WERI-Rb-1 (cell line): ENCODE results near the gene CYP4Z1.
"Not testable (repeated sequence)": the region's sequence is repeated elsewhere in the genome, so short reads cannot be mapped to it uniquely, and the experiment has no call there.

ENCODE experiments used
- DNase-seq: peaks from one replicate; pipeline ENCODE4 v3.0.0-alpha.2; 2020
- H3K27ac ChIP-seq: fragments of 250-450 bp; sonication (Bioruptor Pico); 2 replicates; pipeline ENCODE4 v1.5.1; 2020; ENCODE audit warnings: mild to moderate bottlenecking, moderate library complexity
- H3K27me3 ChIP-seq: fragments of 250-450 bp; sonication (Bioruptor Pico); 2 replicates; pipeline ENCODE4 v1.5.1; 2021; ENCODE audit warnings: mild to moderate bottlenecking, low read depth, moderate library complexity; ENCODE audit not compliant: insufficient read depth, severe bottlenecking
- H3K36me3 ChIP-seq: fragments of 250-450 bp; sonication (Bioruptor Pico); 2 replicates; pipeline ENCODE4 v1.5.1; 2020; ENCODE audit warnings: mild to moderate bottlenecking, moderate library complexity
- H3K4me3 ChIP-seq: 2 replicates; pipeline ENCODE4 v1.5.1; 2011; ENCODE audit warnings: low read depth, mild to moderate bottlenecking, control low read depth, low read length
- H3K9me3 ChIP-seq: fragments of 250-450 bp; sonication (Bioruptor Pico); 2 replicates; pipeline ENCODE4 v1.5.1; 2021; ENCODE audit warnings: mild to moderate bottlenecking, moderate library complexity; ENCODE audit not compliant: severe bottlenecking
- TF ChIP-seq, protein P1 (sequence below): IDR thresholded peaks from 2 replicates; pipeline ENCODE4 v1.5.1; 2011; ENCODE audit warnings: low read depth, mild to moderate bottlenecking, control low read depth, inconsistent platforms, low read length

CYP4Z1 gene

DNA sequence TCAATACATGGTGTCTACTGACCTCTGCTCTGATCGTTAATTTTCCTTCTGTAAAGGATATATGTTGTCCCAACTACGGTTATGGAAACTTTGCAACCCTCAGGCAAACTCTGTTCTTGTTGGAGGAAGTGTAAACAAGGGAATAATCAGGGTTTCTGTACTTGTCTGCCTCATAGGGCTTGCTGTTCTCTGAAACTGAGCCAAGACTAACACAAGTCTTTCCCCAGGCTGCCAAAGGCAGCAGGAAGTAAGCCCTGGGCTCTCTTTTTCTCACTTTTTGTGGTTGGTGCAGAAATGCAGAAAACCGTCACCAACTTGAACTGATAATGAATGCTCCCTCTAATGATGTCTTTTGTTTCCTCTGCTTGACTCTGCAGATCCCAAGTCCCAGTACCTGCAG, 36.0 kb upstream of the CYP4Z1 start:
- no peaks in the 10 kb centered on the region for H3K36me3 ChIP-seq
- no peak overlapping the region for H3K27ac ChIP-seq
- no peak overlapping the region for H3K4me3 ChIP-seq
- TF ChIP-seq, protein P1, sequence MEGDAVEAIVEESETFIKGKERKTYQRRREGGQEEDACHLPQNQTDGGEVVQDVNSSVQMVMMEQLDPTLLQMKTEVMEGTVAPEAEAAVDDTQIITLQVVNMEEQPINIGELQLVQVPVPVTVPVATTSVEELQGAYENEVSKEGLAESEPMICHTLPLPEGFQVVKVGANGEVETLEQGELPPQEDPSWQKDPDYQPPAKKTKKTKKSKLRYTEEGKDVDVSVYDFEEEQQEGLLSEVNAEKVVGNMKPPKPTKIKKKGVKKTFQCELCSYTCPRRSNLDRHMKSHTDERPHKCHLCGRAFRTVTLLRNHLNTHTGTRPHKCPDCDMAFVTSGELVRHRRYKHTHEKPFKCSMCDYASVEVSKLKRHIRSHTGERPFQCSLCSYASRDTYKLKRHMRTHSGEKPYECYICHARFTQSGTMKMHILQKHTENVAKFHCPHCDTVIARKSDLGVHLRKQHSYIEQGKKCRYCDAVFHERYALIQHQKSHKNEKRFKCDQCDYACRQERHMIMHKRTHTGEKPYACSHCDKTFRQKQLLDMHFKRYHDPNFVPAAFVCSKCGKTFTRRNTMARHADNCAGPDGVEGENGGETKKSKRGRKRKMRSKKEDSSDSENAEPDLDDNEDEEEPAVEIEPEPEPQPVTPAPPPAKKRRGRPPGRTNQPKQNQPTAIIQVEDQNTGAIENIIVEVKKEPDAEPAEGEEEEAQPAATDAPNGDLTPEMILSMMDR: no peak
- H3K9me3 ChIP-seq: no peaks in the 10 kb centered on the region
- no peak for DNase-seq
- H3K27me3 ChIP-seq: no peaks in the 10 kb centered on the region

DNA sequence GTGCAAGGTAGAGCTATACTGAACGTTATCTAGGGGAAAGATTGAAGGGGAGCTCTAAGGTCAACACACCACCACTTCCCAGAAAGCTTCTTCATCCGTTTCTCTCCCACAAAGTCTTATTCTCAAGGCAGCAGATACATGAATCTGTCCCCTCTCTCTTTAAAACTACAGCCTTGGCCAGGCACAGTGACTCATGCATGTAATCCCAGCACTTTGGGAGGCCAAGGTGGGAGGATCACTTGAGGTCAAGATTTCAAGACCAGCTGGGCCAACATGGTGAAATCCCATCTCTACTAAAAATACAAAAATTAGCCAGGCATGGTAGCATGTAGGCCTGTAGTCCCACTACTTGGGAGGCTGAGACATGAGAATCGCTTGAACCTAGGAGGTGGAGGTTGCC, 35.4 kb upstream of the CYP4Z1 start:
- DNase-seq: peak; percentile 15
- TF ChIP-seq, protein P1: no peak
- no peak overlapping the region for H3K4me3 ChIP-seq
- H3K9me3 ChIP-seq: no peaks in the 10 kb centered on the region
- H3K36me3 ChIP-seq: no peaks in the 10 kb centered on the region
- no peaks in the 10 kb centered on the region for H3K27me3 ChIP-seq
- no peak overlapping the region for H3K27ac ChIP-seq

GRCh38 chr1:47036764-47037163, 30.3 kb upstream of the CYP4Z1 start:
- Histone ChIP-seq H3K27me3 (no peaks in the 10 kb centered on the region), H3K9me3 (no peaks in the 10 kb centered on the region), H3K36me3 (no peaks in the 10 kb centered on the region), H3K4me3 (no peak overlapping the region), H3K27ac (no peak overlapping the region)
- TF ChIP-seq, protein P1: no peak
- DNase-seq: no peak

DNA sequence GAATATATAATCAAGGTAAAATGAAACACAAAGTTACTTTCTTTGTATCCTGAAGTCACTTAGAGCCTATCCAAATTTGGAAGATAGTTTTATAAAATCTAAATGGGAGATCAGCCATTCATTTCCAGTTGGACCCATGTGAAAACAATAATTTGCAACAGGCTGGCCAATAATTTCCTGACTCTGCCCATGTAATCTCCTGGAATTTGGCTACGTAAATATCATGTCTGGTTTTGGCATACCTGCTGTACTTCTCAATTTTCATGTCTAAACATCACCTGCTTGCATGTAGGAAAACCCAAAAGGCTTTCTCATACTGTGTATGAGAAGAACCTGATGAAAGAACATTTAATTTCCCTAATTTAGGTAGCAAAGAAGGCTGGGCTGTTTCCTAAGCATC, 7.7 kb upstream of the CYP4Z1 start:
- no peaks in the 10 kb centered on the region for H3K27me3 ChIP-seq
- H3K9me3 ChIP-seq: no peaks in the 10 kb centered on the region
- H3K36me3 ChIP-seq: no peaks in the 10 kb centered on the region
- TF ChIP-seq, protein P1: no peak
- no peak overlapping the region for H3K4me3 ChIP-seq
- no peak overlapping the region for H3K27ac ChIP-seq
- no peak for DNase-seq

GRCh38 chr1:47069080-47069479, 2.0 kb downstream of the CYP4Z1 start:
- not testable (repeated sequence) for H3K4me3 ChIP-seq, H3K27ac ChIP-seq, H3K27me3 ChIP-seq, H3K9me3 ChIP-seq, DNase-seq, H3K36me3 ChIP-seq

GRCh38 chr1:47069509-47069908, 2.5 kb downstream of the CYP4Z1 start:
- H3K27me3 ChIP-seq, DNase-seq, H3K36me3 ChIP-seq, H3K27ac ChIP-seq, H3K4me3 ChIP-seq, H3K9me3 ChIP-seq: not testable (repeated sequence)

DNA sequence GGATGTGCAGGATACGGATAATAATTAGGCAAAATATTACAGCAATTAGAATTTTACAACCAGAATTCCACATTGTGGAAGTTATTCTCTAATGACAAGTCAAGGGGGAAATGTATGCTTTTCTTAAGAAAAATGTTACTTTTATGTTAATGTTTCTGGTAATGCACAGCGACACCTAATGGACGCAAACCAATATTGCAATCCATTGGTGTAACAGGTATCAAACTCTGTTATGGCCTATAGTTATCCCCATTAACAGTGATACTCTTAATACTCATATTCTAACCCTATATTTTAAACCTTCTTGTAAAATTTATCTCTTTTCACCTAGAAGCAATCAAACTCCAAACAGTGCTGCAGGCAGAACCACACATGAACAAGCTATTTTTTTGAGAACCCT, 22.3 kb downstream of the CYP4Z1 start:
- not testable (repeated sequence) for H3K36me3 ChIP-seq, H3K27ac ChIP-seq, H3K4me3 ChIP-seq, H3K9me3 ChIP-seq, H3K27me3 ChIP-seq
- TF ChIP-seq, protein P1: peak; percentile 24; the same call in 1 of the 2 replicates
- DNase-seq: peak; percentile 39

DNA sequence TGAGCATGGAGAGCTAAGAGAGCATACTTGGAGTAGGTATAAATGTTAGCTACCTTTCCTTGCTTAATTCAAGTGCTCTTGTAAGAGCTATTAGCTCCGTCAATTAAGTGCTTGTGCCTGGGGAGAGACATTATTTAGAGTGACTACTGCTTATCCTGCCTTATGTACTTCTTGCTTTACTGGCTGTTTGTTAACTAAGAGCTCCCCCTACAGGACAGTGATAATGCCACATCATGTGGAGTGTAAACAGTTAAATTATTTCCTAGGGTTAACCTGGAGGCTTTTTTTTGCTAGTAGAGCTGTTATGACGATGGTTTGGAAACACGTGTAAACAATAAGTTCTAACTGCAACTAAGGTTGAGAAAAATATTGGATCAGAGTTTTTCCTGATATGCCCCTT, 24.4 kb downstream of the CYP4Z1 start:
- not testable (repeated sequence) for DNase-seq, H3K4me3 ChIP-seq, H3K36me3 ChIP-seq, H3K9me3 ChIP-seq, H3K27ac ChIP-seq, H3K27me3 ChIP-seq
